Motor neuron (in vitro differentiated cells): Measurements from ENCODE around the gene SCML2. TPM values are rescaled to one million over a fixed set of nuclear protein-coding genes. Genes with fewer than 3 reads are reported as not detected.
"Not testable (repeated sequence)": the region's sequence is repeated elsewhere in the genome, so short reads cannot be mapped to it uniquely, and the experiment has no call there.

Experiments used
- ATAC-seq, 8 experiments: fragments of 200-7000 bp; cut with Tn5 transposase; replicated peaks in 6 of 8; 2 replicates each; pipeline ENCODE4 v1.8.0; 2021; ENCODE audit warnings: mild to moderate bottlenecking in 8 of 8, moderate library complexity in 8 of 8
- H3K27ac ChIP-seq, 2 donors: fragments of 250-450 bp; sonication (Bioruptor Pico); 2 replicates each; pipeline ENCODE4 v1.9.0; 2021; ENCODE audit warnings: antibody characterized with exemption in 2 of 2, mild to moderate bottlenecking in 2 of 2, moderate library complexity in 1 of 2
- H3K4me1 ChIP-seq, 2 donors: fragments of 250-450 bp; sonication (Bioruptor Pico); replicated peaks in 1 of 2; 2 replicates each; pipeline ENCODE4 v1.6.1; 2021; ENCODE audit warnings: antibody characterized with exemption in 2 of 2, mild to moderate bottlenecking in 2 of 2, moderate library complexity in 1 of 2
- H3K4me3 ChIP-seq, 5 donors: fragments of 250-450 bp; sonication (Bioruptor Pico); 2 replicates each; pipeline ENCODE4 v1.9.0; 2021; ENCODE audit warnings: antibody characterized with exemption in 5 of 5, mild to moderate bottlenecking in 5 of 5, moderate library complexity in 4 of 5
- WGBS, 10 experiments: fragments of 450-650 bp; shearing (Covaris generic); methylation state at CpG; one replicate each; pipeline ENCODE4 v1.0.0; 2022; 5-methylcytosine and 5-hydroxymethylcytosine counted together
- in situ Hi-C, 9 experiments: fragments of 400-800 bp; cut with MboI; loops; one replicate each; pipeline ENCODE4 v1.15.0; 2021; ENCODE audit warnings: low sequenced_read_pairs in 9 of 9, low pct_unique_long_range_greater_than_20kb in 2 of 9; ENCODE audit not compliant: unreplicated experiment in 9 of 9
- total RNA-seq, 8 experiments: library from RNA; unstranded; fragments of 300-600 nt; gene quantifications; 2 replicates each; pipeline versions ENCODE4 v1.2.3 to v1.2.4, GENCODE V29; 2022

The SCML2 gene
- 10 to 100 TPM in 3 of 8 experiments, 1 to 10 TPM in 5; 1.1 to 21.5 (median 8.9) TPM for total RNA-seq

- peaks cover 2% of the 10 kb centered on the region in 2 donors for H3K4me1 ChIP-seq
- peak; percentile 79 to 91 (median 86) for ATAC-seq
- WGBS, 10 experiments: 20 to 53% methylated on average over 1 to 17 of the region's 92 CpGs; no CpG with 5 or more reads in 8 of the 10 experiments
- peak within 1 kb of the TSS; percentile 55 to 97 (median 77) for H3K4me3 ChIP-seq
- in situ Hi-C loops: no loop called here
- peak within 1 kb of the TSS; percentile 70 to 83 for H3K27ac ChIP-seq
These were observed at the start of gene SCML2 for GRCh38 chrX:18354369-18355223. SCML2 (minus strand) TSS chrX:18354688; CDS start chrX:18334071, 20,617 bp downstream.

DNA sequence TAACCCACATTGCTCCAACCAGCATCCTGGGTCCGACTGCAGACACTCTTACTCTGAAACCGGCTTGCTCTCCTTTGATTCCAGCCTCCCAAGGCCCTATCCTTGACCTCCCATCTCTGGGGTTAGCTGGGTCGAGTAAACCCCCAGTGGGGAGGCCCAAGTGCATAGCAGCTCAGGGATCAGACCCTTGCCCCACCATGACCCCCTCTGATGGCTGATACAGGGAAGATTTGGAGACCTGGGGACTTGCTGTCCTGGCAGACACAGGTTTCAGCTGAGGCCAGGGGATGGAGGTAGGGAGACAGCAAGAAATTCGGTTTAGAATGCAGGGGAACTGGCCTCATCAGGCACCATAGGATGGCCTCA lies 47.3 kb upstream of the SCML2 start:
- WGBS, 10 experiments: 0 to 100% (median 25%) methylated on average over 1 to 2 of the region's 4 CpGs; no CpG with 5 or more reads in 6 of the 10 experiments
- in situ Hi-C loops: loop anchor here in 4 of 9 experiments (25.0 kb wide), 3 partner anchors 485 to 935 kb away; partner anchors contain the start of gene PDHA1 (in 1 of the 4)
- Histone ChIP-seq H3K4me3 (no peak overlapping the region), H3K27ac (no peak overlapping the region), H3K4me1 (no peaks in the 10 kb centered on the region)
- ATAC-seq: no peak

- WGBS, 10 experiments: 34% methylated on average over 4 of the region's 11 CpGs; no CpG with 5 or more reads in 9 of the 10 experiments
These were observed 40.0 kb upstream of the SCML2 start for GRCh38 chrX:18394477-18394876.

GRCh38 chrX:18390941-18391538 lies 36.6 kb upstream of the SCML2 start:
- in situ Hi-C loops: loop anchor here in 6 of 9 experiments (10.0 to 25.0 kb wide), 3 partner anchors 521 to 946 kb away; partner anchors contain the start of gene PDHA1 (in 5 of the 6)

More at GRCh38 chrX:18394477-18394876, 40.0 kb upstream of the SCML2 start:
- in situ Hi-C loops: loop anchor here in 6 of 9 experiments (10.0 to 25.0 kb wide), 3 partner anchors 518 to 943 kb away; partner anchors contain the start of gene PDHA1 (in 5 of the 6)
- no peak for ATAC-seq
- no peaks in the 10 kb centered on the region for H3K4me1 ChIP-seq
- H3K4me3 ChIP-seq: no peak overlapping the region
- no peak overlapping the region for H3K27ac ChIP-seq

DNA sequence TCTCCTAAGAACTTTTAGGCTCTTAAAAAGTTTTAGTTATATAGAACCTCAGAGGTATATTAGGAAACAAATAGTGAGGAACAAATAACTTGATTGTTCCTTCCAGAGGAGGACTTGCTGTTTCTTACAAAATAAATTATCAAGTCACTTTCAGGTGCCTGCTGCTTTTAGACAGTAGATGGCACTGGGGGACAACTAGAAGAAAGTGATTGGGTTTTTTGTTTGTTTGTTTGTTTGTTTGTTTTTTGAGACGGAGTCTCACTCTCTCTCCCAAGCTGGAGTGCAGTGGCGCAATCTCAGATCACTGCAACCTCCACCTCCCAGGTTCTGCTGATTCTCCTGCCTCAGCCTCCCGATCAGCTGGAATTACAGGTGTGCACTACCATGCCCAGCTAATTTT lies 35.5 kb upstream of the SCML2 start:
- H3K27ac ChIP-seq: no peak overlapping the region
- no peak overlapping the region for H3K4me3 ChIP-seq
- 0 to 80% (median 40%) methylated on average over 1 of the region's 3 CpGs; no CpG with 5 or more reads in 7 of the 10 experiments for WGBS, 10 experiments
- ATAC-seq: no peak
- in situ Hi-C loops: loop anchor here in 7 of 9 experiments (10.0 to 25.0 kb wide), 3 partner anchors 522 to 947 kb away; partner anchors contain the start of gene PDHA1 (in 5 of the 7)
- no peaks in the 10 kb centered on the region for H3K4me1 ChIP-seq

More at GRCh38 chrX:18390941-18391538, 36.6 kb upstream of the SCML2 start:
- ATAC-seq: no peak
- Histone ChIP-seq H3K4me3 (no peak overlapping the region), H3K27ac (no peak overlapping the region), H3K4me1 (no peaks in the 10 kb centered on the region)
- WGBS, 10 experiments: 0 to 20% (median 0%) methylated on average over 1 to 6 of the region's 9 CpGs; no CpG with 5 or more reads in 1 of the 10 experiments

- H3K4me3 ChIP-seq: no peak overlapping the region
- 18 to 50% (median 33%) methylated on average over 2 to 3 of the region's 6 CpGs; no CpG with 5 or more reads in 7 of the 10 experiments for WGBS, 10 experiments
- ATAC-seq: peak in 2 of 8 experiments; percentile 25 to 63
- no peak overlapping the region for H3K27ac ChIP-seq
- H3K4me1 ChIP-seq: no peaks in the 10 kb centered on the region
- in situ Hi-C loops: loop anchor here in 5 of 9 experiments (25.0 kb wide), 2 partner anchors 535 to 960 kb away; partner anchors contain the start of gene PDHA1 (in 5 of the 5)
These were observed 23.3 kb upstream of the SCML2 start for GRCh38 chrX:18377796-18378195.

DNA sequence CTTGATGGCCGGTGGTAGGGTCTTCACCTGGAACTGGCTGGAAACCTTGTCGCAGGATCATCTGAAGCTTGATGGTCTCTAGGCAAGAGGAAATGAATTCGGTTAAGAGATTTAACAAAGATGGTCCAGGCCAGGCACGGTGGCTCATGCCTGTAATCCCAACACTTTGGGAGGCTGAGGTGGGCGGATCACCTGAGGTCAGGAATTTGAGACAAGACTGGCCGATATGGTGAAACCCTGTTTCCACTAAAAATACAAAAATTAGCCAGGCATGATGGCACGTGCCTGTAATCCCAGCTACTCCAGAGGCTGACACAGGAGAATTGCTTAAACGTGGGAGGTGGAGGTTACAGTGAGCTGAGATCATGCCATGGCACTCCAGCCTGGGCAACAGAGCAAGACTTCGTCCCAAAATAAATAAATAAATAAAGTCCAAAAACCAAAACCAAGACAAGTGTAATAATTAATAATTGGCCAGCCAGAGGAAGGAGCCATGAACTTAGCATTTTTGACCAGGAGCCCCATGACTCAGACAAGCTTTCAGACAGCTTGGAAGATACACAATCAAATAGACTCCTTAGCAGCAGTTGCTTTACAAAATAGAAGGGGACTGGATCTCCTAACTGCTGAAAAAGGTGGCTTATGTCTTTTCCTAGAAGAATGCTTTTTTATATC lies 20.8 kb upstream of the SCML2 start:
- H3K4me1 ChIP-seq, ATAC-seq, H3K27ac ChIP-seq, H3K4me3 ChIP-seq: not testable (repeated sequence)
- in situ Hi-C loops: loop anchor here in 5 of 9 experiments (25.0 kb wide), 2 partner anchors 537 to 962 kb away; partner anchors contain the start of gene PDHA1 (in 5 of the 5)
- WGBS, 10 experiments: 0 to 100% (median 60%) methylated on average over 2 to 5 of the region's 9 CpGs; no CpG with 5 or more reads in 5 of the 10 experiments

DNA sequence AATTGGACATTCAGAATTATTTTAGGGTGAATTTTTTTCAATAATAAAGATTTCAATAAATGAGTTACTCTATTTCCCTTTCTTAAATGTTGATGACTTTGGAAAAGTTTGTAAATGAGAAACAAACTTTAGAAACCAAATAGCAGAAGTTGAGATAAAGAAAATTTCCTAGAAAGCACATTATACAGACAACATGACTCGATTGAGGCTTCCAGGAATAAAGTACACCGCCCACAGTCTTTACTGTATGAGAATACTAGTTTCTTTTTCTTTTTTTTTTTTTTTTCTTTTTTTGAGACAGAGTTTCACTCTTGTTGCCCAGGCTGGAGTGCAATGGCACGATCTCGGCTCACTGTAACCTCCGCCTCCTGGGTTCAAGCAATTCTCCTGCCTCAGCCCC lies 14.6 kb upstream of the SCML2 start:
- ATAC-seq, H3K4me3 ChIP-seq, H3K27ac ChIP-seq, H3K4me1 ChIP-seq, in situ Hi-C loops: not testable (repeated sequence)
- 0 to 93% (median 79%) methylated on average over 1 to 5 of the region's 5 CpGs; no CpG with 5 or more reads in 4 of the 10 experiments for WGBS, 10 experiments

DNA sequence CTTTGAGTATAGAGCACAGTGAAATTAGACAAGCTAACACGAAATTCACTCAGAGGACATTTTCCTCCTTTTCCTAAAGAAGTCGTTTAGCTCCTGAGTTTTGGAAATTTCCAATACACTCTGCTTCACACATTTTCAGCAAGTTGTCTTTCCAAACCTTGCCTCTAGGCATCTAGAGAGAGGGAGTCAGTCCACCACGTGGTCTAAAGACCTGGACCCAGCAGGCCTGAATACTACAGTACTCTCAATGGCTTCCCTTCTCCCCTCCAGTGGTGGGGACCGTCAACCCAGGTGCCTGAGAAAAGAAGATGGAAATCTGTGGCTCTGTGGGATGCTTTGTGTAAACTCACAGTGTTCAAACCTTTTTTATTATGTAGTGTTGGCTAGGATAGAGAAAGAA lies 13.9 kb upstream of the SCML2 start:
- ATAC-seq: peak in 1 of 8 experiments; percentile 37
- WGBS, 10 experiments: 17 to 100% (median 50%) methylated on average over 1 to 3 of the region's 4 CpGs; no CpG with 5 or more reads in 5 of the 10 experiments
- in situ Hi-C loops: no loop called here
- no peak overlapping the region for H3K4me3 ChIP-seq
- H3K4me1 ChIP-seq: no peaks in the 10 kb centered on the region
- H3K27ac ChIP-seq: no peak overlapping the region

GRCh38 chrX:18360867-18361266 lies 6.4 kb upstream of the SCML2 start:
- ATAC-seq: no peak
- H3K4me1 ChIP-seq: no peaks in the 10 kb centered on the region
- in situ Hi-C loops: no loop called here
- no peak overlapping the region for H3K4me3 ChIP-seq
- WGBS, 10 experiments: 0 to 100% (median 76%) methylated on average over 1 to 4 of the region's 4 CpGs; no CpG with 5 or more reads in 6 of the 10 experiments
- H3K27ac ChIP-seq: no peak overlapping the region

DNA sequence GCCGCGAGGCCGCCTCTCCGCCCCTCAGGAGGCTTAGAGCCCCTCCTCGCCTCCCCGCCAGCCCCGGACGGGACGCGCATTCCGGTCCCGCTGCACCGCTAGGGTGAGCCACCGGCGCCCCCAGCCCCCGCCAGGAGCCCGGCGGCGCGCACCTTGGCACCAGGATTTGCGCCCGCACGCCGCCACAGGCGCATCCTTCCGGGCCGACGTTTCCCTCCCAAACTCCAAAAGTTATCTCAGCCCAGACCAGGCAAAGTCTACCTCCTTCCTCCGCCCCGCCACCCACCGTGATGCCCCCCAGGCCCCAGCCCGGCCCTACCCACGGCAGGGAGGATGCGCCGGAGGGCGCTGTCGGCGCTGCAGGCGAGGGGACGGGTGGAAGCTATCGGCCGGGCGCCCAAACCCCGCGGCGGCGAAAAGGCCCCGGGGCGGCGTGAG lies 538 bp downstream of the SCML2 start:
- in situ Hi-C loops: no loop called here
- WGBS, 10 experiments: no CpG with 5 or more reads among the region's 50 CpGs
- H3K4me1 ChIP-seq: peaks cover 2% of the 10 kb centered on the region in 2 donors
- H3K27ac ChIP-seq: peak overlapping the region in 1 of 2 donors; percentile 48
- peak overlapping the region; percentile 55 to 97 (median 77) for H3K4me3 ChIP-seq
- ATAC-seq: peak; percentile 49 to 65 (median 61)

GRCh38 chrX:18351784-18352183 lies 2.7 kb downstream of the SCML2 start:
- WGBS, 10 experiments: 0 to 100% (median 38%) methylated on average over 1 to 2 of the region's 2 CpGs; no CpG with 5 or more reads in 7 of the 10 experiments
- H3K4me3 ChIP-seq: no peak overlapping the region
- no peak overlapping the region for H3K27ac ChIP-seq
- ATAC-seq: no peak
- H3K4me1 ChIP-seq: peaks cover 2% of the 10 kb centered on the region in 2 donors
- in situ Hi-C loops: no loop called here
